Measurements from ENCODE around the gene SLC36A1.

The SLC36A1 gene

GRCh38 chr5:151528153-151528552 lies 80.8 kb downstream of the SLC36A1 start:
- Histone ChIP-seq H4K20me1 (ENCODE audit: insufficient read depth) (no peaks in the 10 kb centered on the region), H3K79me2 (ENCODE audit: insufficient read depth, low read depth) (no peaks in the 10 kb centered on the region), H3K9ac (no peak overlapping the region), H3K4me3 (IDR thresholded peaks at IDR 0.05; ENCODE audit: insufficient read depth, low read depth, low read length) (no peak overlapping the region), H3K4me1 (ENCODE audit: low read depth, poor library complexity, severe bottlenecking) (no peaks in the 10 kb centered on the region), H3K36me3 (ENCODE audit: insufficient read depth) (no peaks in the 10 kb centered on the region), H3K4me2 (no peak overlapping the region), H2AFZ (ENCODE audit: low read depth) (no peak overlapping the region), H3K27me3 (ENCODE audit: insufficient read depth, low read depth) (no peaks in the 10 kb centered on the region), H3K27ac (no peak overlapping the region)
- no peak for TF ChIP-seq CTCF (conservative IDR thresholded peaks at IDR 0.05; ENCODE audit: low read depth, low read length)

GRCh38 chr5:151528996-151529395 lies 81.6 kb downstream of the SLC36A1 start:
- Histone ChIP-seq H3K79me2 (ENCODE audit: insufficient read depth, low read depth) (no peaks in the 10 kb centered on the region), H3K27me3 (ENCODE audit: insufficient read depth, low read depth) (no peaks in the 10 kb centered on the region), H4K20me1 (ENCODE audit: insufficient read depth) (no peaks in the 10 kb centered on the region), H2AFZ (ENCODE audit: low read depth) (no peak overlapping the region), H3K4me1 (ENCODE audit: low read depth, poor library complexity, severe bottlenecking) (no peaks in the 10 kb centered on the region), H3K4me3 (IDR thresholded peaks at IDR 0.05; ENCODE audit: insufficient read depth, low read depth, low read length) (no peak overlapping the region), H3K36me3 (ENCODE audit: insufficient read depth) (no peaks in the 10 kb centered on the region), H3K9ac (no peak overlapping the region), H3K27ac (no peak overlapping the region), H3K4me2 (no peak overlapping the region)
- no peak for TF ChIP-seq CTCF (conservative IDR thresholded peaks at IDR 0.05; ENCODE audit: low read depth, low read length)

GRCh38 chr5:151531581-151531980 lies 84.2 kb downstream of the SLC36A1 start:
- Histone ChIP-seq H3K9ac (no peak overlapping the region), H3K27ac (no peak overlapping the region), H3K27me3 (ENCODE audit: insufficient read depth, low read depth) (no peaks in the 10 kb centered on the region), H3K79me2 (ENCODE audit: insufficient read depth, low read depth) (no peaks in the 10 kb centered on the region), H3K36me3 (ENCODE audit: insufficient read depth) (no peaks in the 10 kb centered on the region), H2AFZ (ENCODE audit: low read depth) (no peak overlapping the region), H4K20me1 (ENCODE audit: insufficient read depth) (no peaks in the 10 kb centered on the region), H3K4me1 (ENCODE audit: low read depth, poor library complexity, severe bottlenecking) (no peaks in the 10 kb centered on the region), H3K4me3 (IDR thresholded peaks at IDR 0.05; ENCODE audit: insufficient read depth, low read depth, low read length) (no peak overlapping the region), H3K4me2 (no peak overlapping the region)
- no peak for TF ChIP-seq CTCF (conservative IDR thresholded peaks at IDR 0.05; ENCODE audit: low read depth, low read length)

- no peaks in the 10 kb centered on the region for H3K36me3 ChIP-seq (ENCODE audit: insufficient read depth)
- H3K9ac ChIP-seq = no peak overlapping the region
- no peak overlapping the region for H2AFZ ChIP-seq (ENCODE audit: low read depth)
- no peak for TF ChIP-seq CTCF (conservative IDR thresholded peaks at IDR 0.05; ENCODE audit: low read depth, low read length)
- H3K4me3 ChIP-seq (IDR thresholded peaks at IDR 0.05; ENCODE audit: insufficient read depth, low read depth, low read length) = no peak overlapping the region
- H3K4me1 ChIP-seq (ENCODE audit: low read depth, poor library complexity, severe bottlenecking) = no peaks in the 10 kb centered on the region
- no peaks in the 10 kb centered on the region for H3K79me2 ChIP-seq (ENCODE audit: insufficient read depth, low read depth)
- H3K27ac ChIP-seq = no peak overlapping the region
- no peaks in the 10 kb centered on the region for H3K27me3 ChIP-seq (ENCODE audit: insufficient read depth, low read depth)
- H3K4me2 ChIP-seq = no peak overlapping the region
- no peaks in the 10 kb centered on the region for H4K20me1 ChIP-seq (ENCODE audit: insufficient read depth)
Observed at GRCh38 chr5:151532416-151532815, 85.0 kb downstream of the SLC36A1 start.

Data from KMS-11 (cell line).